GM12891 (cell line): ENCODE measurements around the gene STPG3.

Experiments used
- POLR2A ChIP-seq: IDR thresholded peaks from 2 replicates; pipeline ENCODE4 v1.6.1; 2011; ENCODE audit warnings: low read depth, low read length, control low read depth
- POLR2AphosphoS5 ChIP-seq: IDR thresholded peaks from 2 replicates; pipeline ENCODE4 v1.6.1; 2011; ENCODE audit warnings: low read depth, low read length, control low read depth

- no peak for TF ChIP-seq POLR2AphosphoS5
- no peak for TF ChIP-seq POLR2A
Measured at GRCh38 chr9:137251490-137252268, 593 bp downstream of the STPG3 start.
